GM12878 (cell line): Measurements from ENCODE around the gene CARD9. TPM values are rescaled to one million over a fixed set of nuclear protein-coding genes. Genes with fewer than 3 reads are reported as not detected.

Experiments used
- ATAC-seq: fragments of 200-7000 bp; cut with Tn5 transposase; 3 replicates; pipeline ENCODE4 v1.9.1; 2020; ENCODE audit warnings: mild to moderate bottlenecking, moderate library complexity
- BruUV-seq: library from RNA; stranded (reverse); fragments of 400-500 nt; replicated peaks from 2 replicates; lab custom pipeline; 2021; lab: Mats Ljungman, UMichigan
- CTCF ChIA-PET: fragments of 300-600 bp; sonication (Branson Sonifier 250); formaldehyde crosslinking; extraction: SDS; loops from one replicate; lab custom pipeline; 2021; ENCODE audit warnings: inconsistent platforms; lab: Yijun Ruan, JAX
- POLR2A ChIA-PET: fragments of 350-600 bp; formaldehyde crosslinking; extraction: SDS; loops from one replicate; lab custom pipeline; 2021; ENCODE audit warnings: inconsistent platforms; lab: Charles Lee
- RAD21 ChIA-PET: fragments of 300-600 bp; sonication (Branson Sonifier 250); formaldehyde crosslinking; loops from one replicate; lab custom pipeline; 2023; ENCODE audit warnings: antibody characterized with exemption; ENCODE audit not compliant: unreplicated experiment; lab: Charles Lee
- SMC1A ChIA-PET: fragments of 300-600 bp; sonication (Branson Sonifier 250); formaldehyde crosslinking; loops from one replicate; lab custom pipeline; 2023; ENCODE audit not compliant: unreplicated experiment, uncharacterized antibody; lab: Charles Lee
- DNase-seq: peaks from one replicate; pipeline ENCODE4 v3.0.0-alpha.2; 2011; ENCODE audit warnings: low read depth, low spot score
- FAIRE-seq: peaks from 3 replicates; lab custom pipeline; 2011; peaks lifted over from hg19 to GRCh38; lab: Jason Lieb, UNC
- H2AFZ ChIP-seq: 2 replicates; pipeline ENCODE4 v1.6.0; 2011; ENCODE audit warnings: low read depth, low read length, control low read depth; ENCODE audit not compliant: control insufficient read depth
- H3K27ac ChIP-seq: 2 replicates; pipeline ENCODE4 v1.5.1; 2011; ENCODE audit warnings: control low read depth; ENCODE audit not compliant: control insufficient read depth, insufficient read depth
- H3K27me3 ChIP-seq, 2 experiments: replicated peaks in 1 of 2; 2 replicates each; pipeline versions ENCODE4 v1.6.0 to v1.6.1; 2011; ENCODE audit warnings: low read length in 1 of 2; ENCODE audit not compliant: control insufficient read depth in 2 of 2, insufficient read depth in 2 of 2
- H3K36me3 ChIP-seq, 2 experiments: 2 replicates each; pipeline ENCODE4 v1.5.1; 2011; ENCODE audit warnings: low read length in 1 of 2; ENCODE audit not compliant: control insufficient read depth in 2 of 2, insufficient read depth in 2 of 2
- H3K4me1 ChIP-seq: 2 replicates; pipeline ENCODE4 v1.6.1; 2011; ENCODE audit warnings: mild to moderate bottlenecking, low read length, moderate library complexity, mixed read lengths; ENCODE audit not compliant: control insufficient read depth, insufficient read depth
- H3K4me2 ChIP-seq: 2 replicates; pipeline ENCODE4 v1.6.0; 2011; ENCODE audit warnings: control low read depth; ENCODE audit not compliant: control insufficient read depth, insufficient read depth
- H3K4me3 ChIP-seq: fragments of 200-600 bp; sonication (generic); 2 replicates; pipeline ENCODE4 v1.5.1; 2016
- H3K79me2 ChIP-seq: 2 replicates; pipeline ENCODE4 v1.6.0; 2011; ENCODE audit warnings: low read length; ENCODE audit not compliant: control insufficient read depth, insufficient read depth
- H3K9ac ChIP-seq: 2 replicates; pipeline ENCODE4 v1.8.0; 2011; ENCODE audit warnings: low read length, control low read depth, mixed read lengths; ENCODE audit not compliant: control insufficient read depth, insufficient read depth
- H3K9me3 ChIP-seq: replicated peaks from 3 replicates; pipeline ENCODE4 v1.5.1; 2011; ENCODE audit warnings: mild to moderate bottlenecking, low read length; ENCODE audit not compliant: control insufficient read depth, insufficient read depth
- H4K20me1 ChIP-seq: 2 replicates; pipeline ENCODE4 v1.6.0; 2011; ENCODE audit not compliant: control insufficient read depth, insufficient read depth
- CREM ChIP-seq: IDR thresholded peaks from 2 replicates; pipeline ENCODE4 v1.6.1; 2014; ENCODE audit warnings: antibody characterized with exemption, low read depth
- GABPA ChIP-seq: IDR thresholded peaks from 2 replicates; pipeline ENCODE4 v1.6.1; 2014; ENCODE audit warnings: antibody characterized with exemption, low read depth, mild to moderate bottlenecking, inconsistent platforms
- NFXL1 ChIP-seq: fragments of 450-650 bp; IDR thresholded peaks from 2 replicates; pipeline ENCODE4 v1.6.1; 2017; ENCODE audit warnings: antibody characterized with exemption, mild to moderate bottlenecking, borderline replicate concordance
- RAD51 ChIP-seq: fragments of 450-650 bp; IDR thresholded peaks from 2 replicates; pipeline ENCODE4 v1.6.1; 2016; ENCODE audit warnings: moderate library complexity, mild to moderate bottlenecking, inconsistent platforms
- RELB ChIP-seq: fragments of 450-650 bp; IDR thresholded peaks from 2 replicates; pipeline ENCODE4 v1.6.1; 2017; ENCODE audit warnings: low read depth, mild to moderate bottlenecking, moderate library complexity
- SIX5 ChIP-seq: IDR thresholded peaks from 2 replicates; pipeline ENCODE4 v1.6.1; 2011; ENCODE audit warnings: mild to moderate bottlenecking, low read depth, low read length, moderate library complexity; ENCODE audit not compliant: severe bottlenecking
- TARDBP ChIP-seq: IDR thresholded peaks from 2 replicates; pipeline ENCODE4 v1.6.1; 2016; ENCODE audit warnings: borderline replicate concordance
- TBL1XR1 ChIP-seq: IDR thresholded peaks from 2 replicates; pipeline ENCODE4 v1.6.1; 2012; ENCODE audit warnings: low read depth, low read length, improper control_type of control experiment
- WRNIP1 ChIP-seq: IDR thresholded peaks from 2 replicates; pipeline ENCODE4 v1.6.1; 2011; ENCODE audit warnings: low read depth, low read length, improper control_type of control experiment, borderline replicate concordance
- ZBED1 ChIP-seq: IDR thresholded peaks from 2 replicates; pipeline ENCODE4 v1.6.1; 2016; ENCODE audit warnings: borderline replicate concordance
- ZBTB40 ChIP-seq: fragments of 450-650 bp; IDR thresholded peaks from 2 replicates; pipeline ENCODE4 v1.6.1; 2016; ENCODE audit warnings: mild to moderate bottlenecking, moderate library complexity, borderline replicate concordance
- ZNF24 ChIP-seq: fragments of 450-650 bp; IDR thresholded peaks from 2 replicates; pipeline ENCODE4 v1.6.1; 2017; ENCODE audit warnings: antibody characterized with exemption, mild to moderate bottlenecking
- whole genome bisulfite sequencing: methylation state at CpG from one replicate; pipeline ENCODE4 v1.1.6; 2016; ENCODE audit warnings: low lambda C conversion rate; ENCODE audit not compliant: insufficient replicate concordance, insufficient coverage; ENCODE audit errors: missing lambda C conversion rate; 5-methylcytosine and 5-hydroxymethylcytosine counted together
- in situ Hi-C: fragments of 300-500 bp; cut with MboI; formaldehyde crosslinking; loops from 9 replicates; pipeline ENCODE4 v1.14.3; 2018; ENCODE audit warnings: mixed read lengths
- intact Hi-C: fragments of 100-400 bp; cut with micrococcal nuclease; formaldehyde crosslinking; loops from one replicate; pipeline ENCODE4 v1.14.2; 2022; ENCODE audit not compliant: unreplicated experiment
- polyA plus RNA-seq, 11 experiments: library from polyadenylated mRNA; depleted of rRNA in 4 of 11; unstranded in 6 of 11; stranded (reverse) in 5 of 11; fragments of >200 nt; fragmentation: Nextera tagmentation in 4 of 11; fragmentation: Illumina TruSeq in 1 of 11; extraction: Ambion mirVana in 4 of 11; extraction: Trizol in 1 of 11; gene quantifications; 1 replicate in 1 of 11; 2 replicates in 10 of 11; pipeline versions ENCODE4 v1.2.1 to v1.2.3, GENCODE V29; 2011 to 2016; ENCODE audit warnings: inconsistent platforms in 2 of 11, missing spikeins in 2 of 11, low read depth in 1 of 11
- total RNA-seq, 4 experiments: library from RNA; depleted of rRNA in 3 of 4; stranded (reverse); fragments of >200 nt in 3 of 4; fragmentation: Illumina TruSeq in 1 of 4; extraction: Trizol in 1 of 4; gene quantifications; 2 replicates each; pipeline versions ENCODE4 v1.2.1 to v1.2.3, GENCODE V29; 2013 to 2021
- TF ChIP-seq, protein P1 (sequence below): fragments of 450-650 bp; IDR thresholded peaks from 2 replicates; pipeline ENCODE4 v1.6.1; 2017; ENCODE audit warnings: antibody characterized with exemption, mild to moderate bottlenecking, moderate library complexity

CARD9 gene
- total and polyA plus RNA-seq, 10 of the 15 experiments (the other 5 are each of a cell fraction or from before 2014, with no cell fraction given), result 0.11 to 4.9 (median 1.8) TPM; not detected in 1

DNA sequence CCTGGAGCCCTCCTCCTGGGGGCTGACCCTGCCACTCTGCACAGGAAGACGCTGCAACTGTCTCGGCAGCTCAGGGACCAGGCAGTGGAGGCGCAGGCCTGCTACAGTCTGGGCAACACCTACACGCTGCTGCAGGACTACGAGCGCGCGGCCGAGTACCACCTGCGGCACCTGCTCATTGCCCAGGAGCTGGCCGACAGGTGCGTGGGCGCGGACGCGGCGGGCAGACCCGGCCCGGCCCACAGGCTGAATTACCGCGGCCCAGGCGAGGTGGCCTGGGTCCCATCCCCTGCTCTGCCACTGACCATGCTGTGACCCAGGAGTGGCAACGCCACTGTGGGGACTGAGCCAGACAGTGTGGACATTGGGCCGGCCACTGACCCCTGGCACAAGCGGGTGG, 35.0 kb downstream of the CARD9 start:
- WGBS, result 37% methylated on average over 18 of the region's 25 CpGs
- SMC1A ChIA-PET, result no interaction called here
- ATAC-seq (no peak), FAIRE-seq (no peak), DNase-seq (no peak)
- in situ Hi-C loops (loop anchor here (5.0 kb wide), 1 partner anchor 59 kb away; no protein-coding TSS in a partner anchor), intact Hi-C loops (no loop called here)
- H3K27me3 ChIP-seq, result no peaks in the 10 kb centered on the region
- H3K9me3 ChIP-seq, result no peaks in the 10 kb centered on the region
- no peak overlapping the region for H3K4me3 ChIP-seq
- no peak overlapping the region for H3K4me2 ChIP-seq
- no peak overlapping the region for H3K9ac ChIP-seq
- no peaks in the 10 kb centered on the region for H4K20me1 ChIP-seq
- POLR2A ChIA-PET, result no interaction called here
- H3K79me2 ChIP-seq, result no peaks in the 10 kb centered on the region
- CTCF ChIA-PET, result interaction anchor here (1.1 to 2.0 kb wide), 2 partner anchors 15 to 63 kb away, joined by 3 to 8 read pairs; no protein-coding TSS in a partner anchor
- H3K27ac ChIP-seq, result no peak overlapping the region
- BruUV-seq, result no TSS peak
- RAD21 ChIA-PET, result interaction anchor here (1.0 kb wide), 1 partner anchor 24 kb away, joined by 3 read pairs; no protein-coding TSS in a partner anchor
- H3K36me3 ChIP-seq, result no peaks in the 10 kb centered on the region
- TF ChIP-seq TARDBP (no peak), TBL1XR1 (no peak), GABPA (no peak), RELB (no peak), NFXL1 (no peak), ZBED1 (no peak), WRNIP1 (no peak), ZNF24 (no peak), CREM (no peak), ZBTB40 (no peak), SIX5 (no peak), RAD51 (no peak)
- TF ChIP-seq, protein P1, sequence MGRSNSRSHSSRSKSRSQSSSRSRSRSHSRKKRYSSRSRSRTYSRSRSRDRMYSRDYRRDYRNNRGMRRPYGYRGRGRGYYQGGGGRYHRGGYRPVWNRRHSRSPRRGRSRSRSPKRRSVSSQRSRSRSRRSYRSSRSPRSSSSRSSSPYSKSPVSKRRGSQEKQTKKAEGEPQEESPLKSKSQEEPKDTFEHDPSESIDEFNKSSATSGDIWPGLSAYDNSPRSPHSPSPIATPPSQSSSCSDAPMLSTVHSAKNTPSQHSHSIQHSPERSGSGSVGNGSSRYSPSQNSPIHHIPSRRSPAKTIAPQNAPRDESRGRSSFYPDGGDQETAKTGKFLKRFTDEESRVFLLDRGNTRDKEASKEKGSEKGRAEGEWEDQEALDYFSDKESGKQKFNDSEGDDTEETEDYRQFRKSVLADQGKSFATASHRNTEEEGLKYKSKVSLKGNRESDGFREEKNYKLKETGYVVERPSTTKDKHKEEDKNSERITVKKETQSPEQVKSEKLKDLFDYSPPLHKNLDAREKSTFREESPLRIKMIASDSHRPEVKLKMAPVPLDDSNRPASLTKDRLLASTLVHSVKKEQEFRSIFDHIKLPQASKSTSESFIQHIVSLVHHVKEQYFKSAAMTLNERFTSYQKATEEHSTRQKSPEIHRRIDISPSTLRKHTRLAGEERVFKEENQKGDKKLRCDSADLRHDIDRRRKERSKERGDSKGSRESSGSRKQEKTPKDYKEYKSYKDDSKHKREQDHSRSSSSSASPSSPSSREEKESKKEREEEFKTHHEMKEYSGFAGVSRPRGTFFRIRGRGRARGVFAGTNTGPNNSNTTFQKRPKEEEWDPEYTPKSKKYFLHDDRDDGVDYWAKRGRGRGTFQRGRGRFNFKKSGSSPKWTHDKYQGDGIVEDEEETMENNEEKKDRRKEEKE, result no peak
- no peaks in the 10 kb centered on the region for H3K4me1 ChIP-seq
- H2AFZ ChIP-seq, result no peak overlapping the region
